NCI-H2029 treated with DMSO at 0.1 percent for 48 hours (cell line): ENCODE measurements around the gene TEX29.

Source experiments
- DNase-seq: peaks from one replicate; lab custom pipeline; 2025; lab: John Stamatoyannopoulos, UW

TEX29 gene

DNA sequence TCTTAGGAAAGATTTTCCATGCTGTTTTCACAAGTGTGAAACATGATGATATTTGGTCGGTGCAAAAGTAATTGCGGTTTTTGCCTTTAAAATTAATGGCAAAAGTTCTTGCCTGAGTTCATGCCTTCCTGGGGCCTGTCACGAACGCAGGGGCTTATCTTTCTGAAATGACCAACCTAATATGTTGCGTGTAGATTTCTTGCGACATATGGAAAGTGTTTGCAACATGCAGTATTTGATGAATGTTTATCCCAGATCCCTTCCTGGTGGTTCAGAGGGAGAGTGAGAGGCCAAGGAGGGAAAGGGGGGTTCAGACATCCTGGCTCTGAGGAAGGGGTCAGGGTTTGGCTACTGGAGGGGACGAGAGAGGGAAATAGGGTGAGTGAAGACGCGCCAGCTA lies 72.0 kb downstream of the TEX29 start:
- no peak for DNase-seq

DNA sequence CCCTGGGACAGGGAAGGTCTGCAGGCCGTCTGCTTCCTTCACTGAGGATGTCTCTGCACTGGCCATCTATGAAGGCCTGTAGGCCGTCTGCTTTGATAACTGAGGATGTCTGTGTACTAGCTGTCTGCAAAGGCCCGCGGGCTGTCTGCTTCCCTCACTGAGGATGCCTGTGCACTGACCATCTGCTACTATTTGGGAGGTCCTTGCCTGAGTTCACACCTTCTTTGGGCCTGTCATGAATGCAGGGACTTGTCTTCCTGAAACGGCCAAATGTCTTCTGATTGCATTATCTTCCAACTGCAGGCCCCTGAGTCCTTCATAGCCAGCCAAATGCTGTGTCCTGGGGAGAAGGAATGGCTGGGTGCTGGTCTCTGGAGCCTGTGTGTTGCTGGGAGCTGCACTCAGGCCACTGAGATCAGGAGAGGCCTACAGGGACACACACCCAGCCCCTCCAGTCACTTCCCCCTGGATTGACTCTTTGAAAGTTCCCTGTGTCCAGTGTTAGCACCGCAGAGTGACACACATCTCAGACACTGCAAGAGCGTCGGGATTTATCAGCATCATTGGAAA lies 72.9 kb downstream of the TEX29 start:
- no peak for DNase-seq
